Posterior vena cava (tissue), 2 donors: ENCODE measurements around the gene COL4A1. TPM values are rescaled to one million over a fixed set of nuclear protein-coding genes. Genes with fewer than 3 reads are reported as not detected.

ENCODE experiments used
- DNase-seq: peaks from one replicate; pipeline ENCODE4 v3.0.0-alpha.2; 2020; ENCODE audit warnings: low spot score
- intact Hi-C, 2 donors: fragments of 100-400 bp; cut with DNase I; formaldehyde crosslinking; loops; one replicate each; pipeline versions ENCODE4 v1.14.1 to v1.14.2; 2022 to 2023
- long read RNA-seq, 2 donors: library from polyadenylated mRNA; unstranded; transcript quantifications; one replicate each; pipeline ENCODE4 v2.0.0, GENCODE V29; 2020 to 2021
- total RNA-seq, 2 donors: library from RNA; stranded (reverse); fragmentation: NEBNext Ultra II Directional; extraction: Animal tissue kit (Norgen Biotek cat#: 25700); gene quantifications; one replicate each; pipeline ENCODE4 v1.2.1, GENCODE V29; 2021
- donor health status: DM: yes; HTN: yes; CAD: no.
- donor health status: DM: yes; HTN: yes; CAD: no.

COL4A1 gene
- 1,000 to 10,000 TPM in 1 of 2 donors, 100 to 1,000 TPM in 1; 830 to 1,061 TPM for total RNA-seq
- long read RNA-seq, donor 1, full-length matches to known transcripts: 42 of 276 reads
- long read RNA-seq, donor 1, partial matches to known transcripts: 209 of 276 reads
- long read RNA-seq, donor 1, other reads (novel, unspliced or antisense): 25 of 276 reads
- long read RNA-seq, donor 2, full-length matches to known transcripts: 10 of 295 reads
- long read RNA-seq, donor 2, partial matches to known transcripts: 230 of 295 reads
- long read RNA-seq, donor 2, other reads (novel, unspliced or antisense): 55 of 295 reads

DNA sequence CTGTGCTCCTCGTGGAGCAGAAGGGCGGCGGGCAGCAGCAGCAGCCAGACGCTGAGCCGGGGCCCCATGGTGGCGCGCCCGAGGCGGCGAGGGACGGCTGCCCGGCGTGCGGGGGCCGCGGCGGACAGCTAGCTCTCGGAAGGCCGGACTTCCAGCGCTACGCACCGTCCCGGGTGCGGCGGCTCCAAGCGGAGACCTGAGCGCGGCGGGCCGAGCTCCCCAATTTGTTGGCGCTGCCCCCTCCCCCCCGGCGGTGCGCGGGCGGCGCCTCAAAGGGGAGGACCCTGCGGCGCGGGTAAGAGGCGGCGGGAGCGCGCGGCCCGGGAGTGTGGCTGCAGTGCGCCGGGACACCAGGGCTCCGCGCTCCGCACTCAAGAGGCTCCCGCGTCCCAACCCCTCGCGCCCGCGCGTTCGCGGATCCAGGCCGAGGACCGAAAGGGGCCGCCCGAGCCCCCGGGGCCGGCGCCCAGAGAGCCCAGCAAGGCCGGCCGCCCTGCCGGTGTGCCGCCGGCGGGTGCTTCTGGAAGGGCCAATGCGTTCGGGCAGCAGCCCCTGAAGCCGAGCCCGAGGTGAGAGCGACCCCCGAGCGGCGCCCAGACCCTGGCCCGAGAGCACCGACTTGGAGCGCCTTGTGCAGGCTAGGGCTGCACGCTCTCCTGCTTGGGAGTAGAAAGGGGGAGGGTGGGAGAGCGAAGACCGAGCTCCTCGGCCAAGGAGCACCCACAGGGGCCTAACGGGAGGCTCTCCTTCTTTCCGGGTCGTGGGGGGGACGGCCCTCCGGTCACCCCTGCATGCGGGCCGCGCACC lies at the start of gene COL4A1, which contains the start of gene COL4A2:
Gene COL4A1, minus strand, starts transcription at position 198 of the 807 bp plus-strand sequence. Its CDS starts 130 bp downstream, at position 68.
Gene COL4A2, plus strand, starts transcription at position 325 of the 807 bp plus-strand sequence. CDS start 620 bp downstream, outside the sequence.
- intact Hi-C loops: loop anchor here in 1 of 2 donors (5.0 kb wide), 1 partner anchor 85 kb away; no protein-coding TSS in a partner anchor
- peak; percentile 95 for DNase-seq

DNA sequence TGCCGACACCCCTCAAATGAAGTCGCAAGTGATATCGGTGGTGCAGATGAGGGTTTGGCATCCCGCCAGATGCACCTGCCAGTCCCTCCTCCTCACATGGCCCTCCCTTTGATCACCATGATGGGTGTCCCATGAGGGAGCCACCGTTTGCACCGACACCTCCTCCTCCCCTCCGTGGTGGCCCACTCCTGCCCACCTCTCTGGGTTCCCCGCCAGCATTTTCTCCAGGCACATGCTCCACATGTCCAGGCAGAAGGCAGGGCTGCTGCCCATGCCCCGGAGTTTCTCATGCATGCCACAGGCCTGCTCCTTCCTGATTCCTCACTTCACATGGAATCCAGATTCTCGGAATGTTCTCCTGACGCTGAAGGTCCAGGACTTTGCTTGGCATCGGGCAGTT lies 49.4 kb upstream of the COL4A1 start:
- intact Hi-C loops: no loop called here
- peak; percentile 78 for DNase-seq

DNA sequence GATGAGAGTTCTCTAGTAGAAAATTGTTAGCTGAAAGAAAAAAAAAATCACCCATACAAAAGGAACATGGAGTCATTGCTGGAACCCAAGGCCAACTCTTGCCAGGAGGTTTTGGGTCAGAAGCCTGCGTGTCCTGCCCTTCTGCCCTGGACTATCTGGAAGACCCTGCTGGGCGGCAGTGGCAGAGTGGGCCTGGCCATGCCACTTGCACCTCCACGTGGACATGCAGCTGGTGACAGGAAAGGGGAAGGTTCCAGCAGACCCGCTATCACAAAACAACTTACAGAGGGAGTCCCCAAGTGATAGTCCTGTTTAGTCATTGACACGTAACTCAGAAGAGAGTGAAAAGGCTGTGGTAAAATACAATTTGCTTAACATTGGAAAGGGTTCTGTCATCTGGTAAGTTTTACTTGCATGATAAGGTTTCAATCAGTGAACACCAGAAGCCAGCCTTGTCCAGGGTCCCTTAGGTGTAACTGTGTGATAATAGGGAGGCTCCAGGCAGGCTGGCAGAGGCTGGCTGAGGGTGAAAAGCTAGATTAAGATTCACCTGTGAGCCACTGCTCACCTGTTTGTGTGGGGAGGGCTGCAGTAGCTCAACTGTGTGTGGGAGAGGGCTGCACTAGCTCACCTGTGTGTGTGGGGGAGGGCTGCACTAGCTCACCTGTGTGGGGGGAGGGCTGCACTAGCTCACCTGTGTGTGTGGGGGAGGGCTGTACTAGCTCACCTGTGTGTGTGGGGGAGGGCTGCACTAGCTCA lies 47.9 kb upstream of the COL4A1 start:
- intact Hi-C loops: no loop called here

DNA sequence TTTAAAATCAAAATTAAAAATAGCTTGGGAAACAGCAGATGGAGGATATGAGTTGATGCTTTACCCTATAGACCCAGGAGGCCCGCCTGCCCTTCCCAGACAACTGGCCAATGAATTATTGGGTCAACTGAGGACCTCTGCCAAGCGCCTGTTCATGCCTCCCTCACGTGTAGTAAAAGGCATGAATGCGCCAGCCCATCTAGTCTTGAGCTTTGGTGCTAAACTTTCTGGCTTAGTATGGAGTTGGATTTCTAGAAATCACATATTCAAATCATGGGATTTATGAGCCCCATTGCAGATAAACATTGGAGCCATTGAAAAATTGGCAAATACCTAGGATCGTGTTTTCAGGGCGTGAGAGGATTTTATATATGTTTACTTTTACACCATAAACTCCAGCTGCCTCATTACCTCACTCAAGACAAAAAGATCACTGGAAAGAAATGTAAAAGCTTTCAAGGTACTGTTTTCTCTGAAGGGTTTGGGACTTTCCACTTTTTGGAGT lies 47.2 kb upstream of the COL4A1 start:
- intact Hi-C loops: no loop called here
- DNase-seq: no peak

More for the DNA sequence above, 47.9 kb upstream of the COL4A1 start:
- peak; percentile 76 for DNase-seq

DNA sequence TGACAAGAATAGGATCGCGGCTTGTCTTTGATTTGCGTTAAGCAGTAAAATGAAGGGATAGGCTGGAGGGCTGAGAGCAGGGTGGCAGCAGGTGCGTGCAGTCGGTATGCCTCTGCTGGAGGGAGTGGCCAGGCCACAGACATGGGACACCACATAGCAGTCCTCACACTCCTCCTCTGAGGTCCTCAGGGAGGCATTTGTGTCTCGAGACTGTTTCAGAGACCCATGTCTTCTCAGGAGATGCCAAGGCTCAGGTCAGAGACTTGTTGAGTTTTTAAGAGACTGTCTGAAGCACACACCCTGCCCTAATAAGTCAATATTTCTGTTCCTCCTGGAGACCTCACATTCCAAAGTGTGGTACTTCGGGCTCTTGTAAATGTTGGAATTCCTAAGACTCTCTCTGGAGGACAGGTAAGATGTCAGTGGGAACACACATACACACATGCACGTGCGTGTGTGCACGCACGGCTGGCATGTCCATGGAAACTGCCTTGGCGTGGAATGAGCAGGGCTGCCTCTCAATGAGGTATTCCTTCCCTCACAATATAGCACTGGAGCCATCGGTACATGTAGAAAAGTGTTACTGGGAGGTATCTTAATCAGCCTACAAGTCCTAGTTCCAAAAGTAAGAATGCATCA lies 46.5 kb upstream of the COL4A1 start:
- intact Hi-C loops: no loop called here
- DNase-seq: no peak

DNA sequence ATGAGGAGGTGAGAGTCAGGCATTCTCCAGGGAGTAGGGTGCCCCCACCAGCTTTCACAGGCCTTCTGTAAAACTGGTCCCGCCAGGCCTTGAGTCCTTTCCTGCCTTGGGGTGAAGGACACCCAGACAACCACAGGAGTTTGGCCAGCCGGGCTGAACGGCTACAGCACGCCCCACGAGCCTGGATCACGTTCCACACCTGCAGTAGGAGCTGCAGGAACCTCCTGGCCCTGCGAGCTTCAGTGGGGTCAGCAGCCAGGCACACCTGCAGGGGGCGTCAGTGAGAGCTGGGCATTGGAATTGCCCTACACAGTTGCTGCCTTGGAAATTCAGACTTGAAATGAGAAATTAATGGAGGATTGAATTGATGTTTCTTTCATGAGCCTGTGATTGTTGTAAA lies 45.8 kb upstream of the COL4A1 start:
- peak; percentile 75 for DNase-seq
- intact Hi-C loops: no loop called here

DNA sequence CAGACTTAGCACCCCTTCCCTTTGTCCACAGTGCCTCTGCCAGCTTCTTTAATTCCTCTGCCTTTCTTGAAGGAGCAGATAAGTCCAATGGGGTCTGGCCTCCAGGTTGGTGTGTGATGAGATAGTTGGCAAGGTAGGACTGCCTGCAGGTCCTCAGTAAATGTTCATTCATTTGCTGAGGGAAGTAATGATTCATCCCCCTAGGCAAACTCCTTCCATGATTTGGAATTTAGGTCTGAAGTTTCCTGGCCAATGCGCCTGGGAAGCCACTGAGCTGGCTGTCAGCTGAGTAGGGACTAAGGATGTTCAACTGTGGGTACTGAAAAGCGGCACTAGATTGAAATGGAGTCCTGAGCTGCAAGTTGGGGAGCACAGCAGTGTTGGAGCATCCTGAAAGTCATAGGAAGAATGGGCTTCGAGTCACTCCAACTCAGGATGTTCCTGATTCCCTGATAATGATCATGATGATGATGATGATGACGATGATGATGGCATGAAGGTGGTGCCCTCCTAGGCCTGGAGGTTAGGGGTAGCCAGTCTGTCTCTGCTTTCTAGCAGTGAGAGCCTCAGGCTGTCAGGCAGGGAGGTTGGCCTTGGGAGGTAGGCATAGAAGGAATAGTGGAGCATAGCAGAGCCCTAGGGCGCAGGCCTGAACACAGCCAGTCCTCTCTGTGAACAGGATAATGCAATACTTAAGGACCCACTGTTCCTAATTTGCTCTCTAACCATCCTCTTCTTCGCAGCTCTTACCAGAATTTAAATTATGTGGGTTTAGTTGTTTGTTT lies 44.9 kb upstream of the COL4A1 start:
- no peak for DNase-seq
- intact Hi-C loops: no loop called here

DNA sequence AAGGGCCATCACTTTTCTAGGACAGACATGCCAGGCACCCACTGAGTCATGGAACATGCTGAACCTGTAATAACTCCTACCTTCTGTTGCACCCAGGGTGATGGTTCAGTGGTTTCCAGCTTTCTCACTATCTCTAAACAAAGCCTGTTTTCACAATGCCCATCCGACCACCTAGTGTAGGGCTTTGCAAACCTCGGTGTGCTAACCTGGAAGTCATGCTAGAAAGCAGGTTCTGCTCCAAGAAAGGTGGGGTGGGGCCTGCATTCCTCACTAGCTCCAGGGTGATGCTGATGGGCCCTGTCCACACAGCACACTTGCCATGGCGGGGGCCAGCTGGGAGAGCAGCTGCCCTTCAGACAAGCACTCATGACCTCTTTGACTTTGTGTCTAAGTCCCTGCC lies 43.6 kb upstream of the COL4A1 start:
- DNase-seq: no peak
- intact Hi-C loops: no loop called here

DNA sequence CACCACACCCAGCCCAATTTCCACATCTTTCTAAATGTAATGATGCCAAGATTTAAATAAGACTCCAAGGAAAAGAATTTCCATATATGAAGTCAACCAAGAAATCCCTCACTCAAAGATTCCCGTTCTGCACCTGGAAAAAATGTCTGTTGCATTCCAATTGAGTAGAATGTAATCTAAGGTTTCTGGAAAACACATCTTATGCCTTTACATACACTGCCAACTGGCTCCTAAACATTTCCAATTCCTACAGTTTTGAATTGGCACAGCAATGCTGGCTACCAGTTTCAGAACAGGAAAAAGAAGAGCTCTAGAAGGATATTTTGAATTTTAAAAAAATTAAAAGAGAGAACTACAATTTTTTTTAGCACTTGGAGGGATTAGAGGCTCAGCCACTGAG lies 43.1 kb upstream of the COL4A1 start:
- intact Hi-C loops: no loop called here
- no peak for DNase-seq

DNA sequence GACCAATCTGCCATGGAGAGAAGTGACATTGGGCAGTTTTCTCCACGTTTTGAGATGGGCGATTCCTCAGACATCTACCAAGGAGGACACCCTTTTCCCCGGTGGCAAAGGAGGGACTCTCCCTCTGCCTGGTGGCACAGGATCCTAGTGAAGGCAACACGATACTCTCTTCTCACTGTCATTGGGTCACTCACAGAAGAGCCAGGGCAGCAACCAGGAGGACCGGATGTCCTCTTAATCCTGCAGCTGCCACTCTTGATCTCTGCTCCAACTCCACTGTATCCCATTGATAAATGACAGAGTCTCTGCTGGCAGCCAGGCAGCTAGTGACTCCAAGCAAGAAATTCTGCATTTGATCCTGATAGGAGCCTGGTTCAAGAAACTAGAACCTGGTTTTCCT lies 42.3 kb upstream of the COL4A1 start:
- no peak for DNase-seq
- intact Hi-C loops: loop anchor here in 1 of 2 donors (5.0 kb wide), 1 partner anchor 68 kb away; no protein-coding TSS in a partner anchor

DNA sequence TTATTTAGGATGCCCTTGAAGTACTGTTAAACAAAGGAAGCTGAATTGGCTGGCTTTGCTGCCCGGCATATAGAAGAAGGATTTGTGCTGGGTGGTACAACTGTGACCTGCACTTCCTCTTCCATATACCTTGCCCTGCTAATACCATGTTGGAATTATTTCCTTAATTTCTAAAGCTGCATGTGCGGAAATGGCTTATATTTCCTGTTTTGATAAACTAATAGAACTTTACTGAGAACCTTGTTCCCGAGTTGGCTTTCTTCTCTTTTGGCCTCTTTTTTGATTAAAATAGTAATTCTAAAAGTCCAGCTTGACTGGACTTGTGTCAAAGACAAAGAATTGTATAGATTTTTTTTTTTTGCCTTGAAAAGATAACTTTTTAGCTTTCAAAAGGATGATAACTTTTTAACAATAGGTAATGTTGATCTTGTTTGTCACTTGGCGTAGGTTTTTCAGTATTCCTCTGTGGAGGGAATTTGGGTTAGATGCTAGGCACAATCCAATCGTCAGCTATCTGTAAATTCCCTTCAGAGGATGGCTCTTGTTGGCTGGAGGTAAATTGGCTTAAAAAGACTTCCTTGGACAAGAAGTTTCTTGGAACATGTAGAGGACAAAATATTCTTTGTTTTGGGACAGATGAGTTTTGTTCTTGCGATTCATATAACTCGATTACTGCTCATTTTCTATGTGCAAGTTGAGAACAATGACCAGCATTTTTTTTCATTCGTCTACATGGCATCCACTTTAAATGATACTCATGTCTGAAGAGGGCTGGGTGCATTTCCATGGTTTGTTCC lies 41.5 kb upstream of the COL4A1 start:
- DNase-seq: no peak
- intact Hi-C loops: loop anchor here in 1 of 2 donors (5.0 kb wide), 1 partner anchor 69 kb away; no protein-coding TSS in a partner anchor

DNA sequence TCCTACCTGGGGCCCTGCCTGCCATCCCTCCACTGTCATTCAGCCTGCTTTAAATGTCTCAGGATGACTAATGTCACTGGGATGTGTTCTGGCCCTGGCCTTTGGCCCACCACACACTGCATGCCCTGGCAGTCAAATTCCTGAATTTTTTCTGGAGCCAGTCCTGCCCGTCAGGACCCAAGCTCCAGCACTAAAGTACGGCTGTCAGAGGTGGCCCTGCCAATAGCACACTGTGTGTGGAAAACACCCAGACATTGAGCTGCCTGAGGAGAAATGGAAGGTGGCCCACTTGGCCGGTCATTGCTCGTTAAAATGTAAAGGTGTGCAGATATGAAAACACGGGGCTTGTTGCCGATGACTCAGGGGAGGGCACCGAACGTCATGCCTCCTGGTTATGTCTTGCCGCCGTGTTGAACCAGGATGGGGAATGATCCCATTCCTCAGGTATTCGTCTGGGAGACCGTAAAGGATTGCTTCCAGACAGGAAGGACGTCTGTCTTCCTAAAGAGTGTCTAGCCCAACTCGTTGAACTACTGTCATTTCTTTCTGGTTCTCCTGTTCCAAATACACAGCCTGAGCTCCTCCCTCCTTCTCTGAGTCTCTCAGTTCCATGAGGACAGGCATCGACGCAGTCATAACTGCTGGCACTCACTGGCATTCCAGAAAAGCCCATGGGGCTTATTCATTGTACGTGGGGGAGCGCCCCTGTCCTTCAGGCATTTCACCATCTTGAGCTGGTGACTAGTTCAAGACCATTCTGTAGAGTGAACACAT lies 40.8 kb upstream of the COL4A1 start:
- peak; percentile 88 for DNase-seq
- intact Hi-C loops: loop anchor here in 1 of 2 donors (5.0 kb wide), 1 partner anchor 70 kb away; no protein-coding TSS in a partner anchor

DNA sequence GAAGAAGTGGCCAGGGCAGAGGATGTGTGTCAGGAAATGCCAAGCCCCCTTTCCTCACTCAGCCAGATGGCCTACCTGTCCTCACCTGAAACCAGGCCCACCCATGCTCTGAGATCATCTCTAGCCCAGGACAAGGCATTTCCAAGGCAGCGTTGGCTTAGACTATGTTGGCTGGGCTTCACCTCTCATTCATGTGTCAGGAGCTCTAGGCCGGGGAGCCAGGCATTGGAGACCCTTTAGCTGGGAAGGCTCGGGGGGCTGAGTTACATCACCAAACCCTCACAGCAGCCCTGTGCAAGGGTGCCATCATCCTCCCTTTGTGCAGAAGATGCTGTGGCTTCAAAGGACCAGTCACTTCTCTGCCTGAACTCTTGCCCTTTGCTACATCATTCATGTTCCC lies 40.1 kb upstream of the COL4A1 start:
- no peak for DNase-seq
- intact Hi-C loops: loop anchor here in 1 of 2 donors (5.0 kb wide), 1 partner anchor 70 kb away; no protein-coding TSS in a partner anchor

DNA sequence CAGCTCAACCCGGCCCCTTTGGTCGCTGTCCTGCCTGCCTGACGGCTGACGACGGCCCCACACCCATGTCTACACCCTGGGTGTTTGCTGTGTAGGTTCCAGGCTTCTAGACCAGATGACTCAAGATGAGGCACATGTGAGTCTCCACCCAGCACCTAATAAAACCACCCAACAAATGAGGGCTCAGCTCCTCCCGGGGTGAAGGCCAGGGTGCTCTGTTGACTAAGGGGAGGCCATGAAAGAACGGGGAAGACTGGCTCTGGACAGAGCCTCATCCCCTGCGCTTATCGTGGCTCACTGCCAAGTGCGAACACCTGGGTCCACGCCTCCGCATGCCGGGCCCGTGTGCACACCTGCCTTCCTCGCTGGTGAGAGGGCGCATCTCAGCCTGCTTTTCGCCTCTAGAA lies 39.7 kb upstream of the COL4A1 start:
- DNase-seq: peak; percentile 82
- intact Hi-C loops: loop anchor here in 1 of 2 donors (5.0 kb wide), 1 partner anchor 71 kb away; no protein-coding TSS in a partner anchor

DNA sequence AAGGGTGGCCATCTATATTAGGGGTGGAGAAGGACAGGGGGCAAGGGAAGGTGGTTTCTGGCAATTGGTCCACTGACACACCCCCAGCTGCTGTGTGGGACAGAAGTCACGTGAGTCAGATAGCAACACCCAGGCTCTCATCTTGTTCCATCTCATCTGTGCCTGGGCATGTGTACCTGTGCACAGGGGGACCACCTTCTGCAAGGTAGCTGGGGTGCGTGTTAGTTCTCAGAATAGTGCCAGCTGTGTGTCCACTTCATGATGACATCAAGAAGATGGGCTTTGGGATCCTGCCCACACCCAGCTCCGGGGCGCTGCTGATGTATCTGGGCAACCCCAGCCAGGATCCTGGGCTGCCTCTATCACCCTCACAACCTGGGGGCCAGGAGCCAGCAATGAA lies 38.7 kb upstream of the COL4A1 start:
- intact Hi-C loops: loop anchor here in 1 of 2 donors (5.0 kb wide), 1 partner anchor 72 kb away; no protein-coding TSS in a partner anchor
- peak; percentile 64 for DNase-seq

DNA sequence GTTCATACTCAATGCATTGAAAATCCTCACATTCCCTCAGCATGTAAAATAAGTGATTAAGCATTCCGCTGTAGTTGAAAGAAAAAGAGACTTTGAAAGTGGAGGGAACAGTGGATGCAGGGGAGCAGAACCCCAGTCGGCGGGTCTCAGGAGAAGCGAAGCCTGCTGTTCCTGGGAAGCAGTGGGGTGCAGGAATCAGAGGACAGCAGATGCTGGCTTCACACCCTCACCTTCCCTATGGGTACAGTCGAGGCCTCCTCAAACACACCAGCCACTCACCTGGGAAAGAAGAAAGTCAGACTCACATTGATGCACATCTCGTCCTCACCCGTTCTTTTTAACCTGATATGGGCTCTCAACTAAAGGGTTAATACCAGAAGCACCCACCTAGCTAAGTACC lies 38.3 kb upstream of the COL4A1 start:
- intact Hi-C loops: loop anchor here in 1 of 2 donors (5.0 kb wide), 1 partner anchor 72 kb away; no protein-coding TSS in a partner anchor
- no peak for DNase-seq
